ENCODE results near the gene PDPK1.

Gene PDPK1

DNA sequence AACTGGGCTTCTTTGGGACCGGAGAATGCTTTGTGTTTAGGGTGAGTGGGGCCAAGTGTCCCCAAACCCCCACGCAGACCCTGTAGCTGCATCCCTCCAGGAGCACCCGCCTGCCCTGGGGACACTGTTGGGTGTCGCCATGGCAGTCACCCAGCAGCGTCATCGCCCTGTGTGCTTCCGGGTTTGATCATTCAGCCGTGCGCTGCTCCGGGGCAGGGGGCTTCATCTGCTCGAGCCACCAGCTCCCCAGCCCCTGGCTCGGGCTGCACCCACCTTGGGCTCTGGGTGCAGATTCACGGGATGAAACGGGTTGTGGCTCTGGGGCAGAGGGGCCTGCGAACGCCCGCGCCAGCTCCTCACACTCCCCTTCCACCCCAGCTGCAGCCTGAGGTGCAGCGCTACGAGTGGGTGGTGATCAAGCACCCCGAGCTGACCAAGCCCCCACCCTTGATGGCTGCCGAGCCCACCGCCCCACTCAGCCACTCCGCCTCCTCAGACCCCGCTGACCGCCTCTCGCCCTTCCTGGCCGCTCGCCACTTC lies 37.9 kb upstream of the PDPK1 start:
- TF ChIP-seq POLR2A (IDR thresholded peaks at IDR 0.05; ENCODE audit: low read length) (no peak), GATA1 (IDR thresholded peaks at IDR 0.05; ENCODE audit: low read depth, low read length) (no peak)
- no peak for DNase-seq

DNA sequence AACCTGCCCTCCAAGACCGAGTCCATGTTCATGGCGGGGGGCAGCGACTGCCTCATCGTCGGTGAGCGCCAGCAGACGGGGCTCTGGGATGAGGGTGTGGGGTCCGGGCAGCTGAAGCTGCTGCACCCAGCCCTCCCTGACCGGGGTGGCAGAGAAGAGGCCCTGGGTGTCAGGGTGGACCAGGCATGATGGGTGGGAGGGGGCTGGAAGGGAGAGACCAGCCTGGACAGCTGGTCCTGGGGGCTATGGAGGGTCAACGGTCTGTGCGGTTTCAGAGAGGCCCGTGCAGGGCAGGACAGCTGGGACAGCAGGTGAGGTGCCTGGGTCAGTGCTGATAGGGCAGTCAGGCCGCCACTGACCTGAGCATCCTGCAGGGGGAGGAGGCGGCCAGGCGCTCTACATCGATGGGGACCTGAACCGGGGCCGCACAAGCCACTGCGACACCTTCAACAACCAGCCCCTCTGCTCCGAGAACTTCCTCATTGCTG lies 37.3 kb upstream of the PDPK1 start:
- no peak for TF ChIP-seq POLR2A (IDR thresholded peaks at IDR 0.05; ENCODE audit: low read length)
- TF ChIP-seq GATA1 (IDR thresholded peaks at IDR 0.05; ENCODE audit: low read depth, low read length): no peak
- DNase-seq: no peak

DNA sequence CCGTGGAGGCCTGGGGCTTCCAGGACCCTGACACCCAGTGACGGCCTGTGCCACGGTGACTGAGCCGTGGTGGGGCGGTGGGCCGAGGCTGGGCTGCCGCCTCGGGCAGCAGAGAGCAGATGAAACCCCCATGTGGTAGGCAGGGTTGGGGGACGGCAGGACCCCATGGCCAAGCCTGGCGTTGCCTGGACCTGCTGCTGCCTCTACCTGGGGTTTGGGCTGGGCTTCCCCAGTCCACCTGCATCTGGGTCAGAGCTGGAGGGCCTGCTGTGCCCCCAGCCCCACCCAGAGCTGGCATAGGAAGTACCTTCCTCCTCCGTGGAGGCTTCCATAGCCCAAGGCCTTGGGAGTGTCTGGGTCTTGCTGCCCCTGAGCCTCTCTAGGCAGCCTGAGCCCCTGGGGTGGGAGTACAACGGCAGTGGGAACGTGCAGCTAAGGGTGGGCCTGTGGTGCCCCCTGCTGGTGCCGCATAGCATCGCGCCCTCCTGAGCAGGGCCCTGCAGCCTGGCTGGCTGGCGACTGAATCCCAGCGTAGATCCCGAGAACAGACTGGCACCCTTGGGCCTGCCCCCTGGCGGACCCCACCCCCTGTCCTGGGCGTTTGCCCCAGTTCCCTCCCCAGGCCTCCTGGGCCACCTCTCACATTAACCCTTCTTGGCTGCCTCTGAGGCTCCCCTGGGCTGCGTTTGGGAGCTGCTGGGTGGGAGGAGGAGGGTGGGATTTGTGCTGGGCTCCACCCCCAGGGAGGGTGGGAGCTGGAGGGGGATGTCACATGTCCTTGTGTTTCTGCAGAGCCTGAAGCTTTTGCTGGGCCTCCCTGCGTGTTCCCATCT lies 36.7 kb upstream of the PDPK1 start:
- TF ChIP-seq GATA1 (IDR thresholded peaks at IDR 0.05; ENCODE audit: low read depth, low read length) (no peak), POLR2A (IDR thresholded peaks at IDR 0.05; ENCODE audit: low read length) (no peak)

DNA sequence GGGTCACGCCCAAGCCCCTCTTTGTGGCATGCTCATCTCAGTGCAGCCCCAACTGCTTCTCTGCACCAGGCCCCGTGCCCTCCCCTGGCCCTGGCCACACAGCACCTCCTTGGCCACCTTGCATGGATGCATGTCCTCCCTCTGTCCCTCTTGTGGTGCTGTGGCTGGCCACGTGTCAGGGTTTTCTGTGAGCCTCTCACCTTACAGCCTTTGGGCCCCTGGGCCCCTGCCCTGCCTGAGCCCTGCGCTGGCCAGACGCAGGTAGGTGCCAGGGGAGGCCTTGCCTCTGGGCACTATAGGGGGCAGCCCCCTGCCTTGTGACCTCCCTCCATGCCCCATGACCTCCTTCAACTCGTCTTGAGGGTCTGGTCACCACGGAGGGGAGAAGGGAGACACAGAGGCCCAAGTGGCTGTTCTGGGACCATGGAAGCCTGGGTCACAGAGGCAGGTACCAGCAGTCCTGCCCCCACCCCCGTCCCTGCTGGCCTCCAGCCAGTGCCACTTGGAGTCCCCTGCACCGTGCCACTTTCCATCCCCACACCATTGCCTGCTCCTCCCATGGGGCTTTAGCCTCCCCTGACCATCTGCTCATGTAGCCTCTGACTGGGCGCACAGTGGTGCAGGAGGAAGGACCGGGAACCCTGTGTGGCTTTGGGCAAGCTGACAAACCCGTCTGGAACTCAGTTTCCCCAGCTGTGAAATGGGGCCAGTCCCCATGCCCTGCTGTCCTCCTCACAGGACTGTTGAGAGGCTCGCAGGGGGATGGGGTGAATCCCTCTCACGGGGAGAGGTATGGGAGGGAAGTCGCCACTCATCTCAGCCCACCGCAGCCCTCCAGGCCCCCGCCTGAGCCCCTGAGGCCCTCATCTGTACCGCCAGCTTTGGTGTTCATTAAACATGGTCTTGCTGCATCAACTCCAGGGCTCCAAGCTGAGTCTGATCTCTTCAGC lies 35.6 kb upstream of the PDPK1 start:
- no peak for TF ChIP-seq GATA1 (IDR thresholded peaks at IDR 0.05; ENCODE audit: low read depth, low read length)
- no peak for TF ChIP-seq POLR2A (IDR thresholded peaks at IDR 0.05; ENCODE audit: low read length)
- no peak for DNase-seq

More for the DNA sequence above, 36.7 kb upstream of the PDPK1 start:
- peak; percentile 82 to 91 for DNase-seq

GRCh38 chr16:2505695-2506094 lies 32.1 kb upstream of the PDPK1 start:
- no peak for TF ChIP-seq POLR2A (IDR thresholded peaks at IDR 0.05; ENCODE audit: low read length)
- TF ChIP-seq GATA1 (IDR thresholded peaks at IDR 0.05; ENCODE audit: low read depth, low read length): no peak
- DNase-seq: no peak

DNA sequence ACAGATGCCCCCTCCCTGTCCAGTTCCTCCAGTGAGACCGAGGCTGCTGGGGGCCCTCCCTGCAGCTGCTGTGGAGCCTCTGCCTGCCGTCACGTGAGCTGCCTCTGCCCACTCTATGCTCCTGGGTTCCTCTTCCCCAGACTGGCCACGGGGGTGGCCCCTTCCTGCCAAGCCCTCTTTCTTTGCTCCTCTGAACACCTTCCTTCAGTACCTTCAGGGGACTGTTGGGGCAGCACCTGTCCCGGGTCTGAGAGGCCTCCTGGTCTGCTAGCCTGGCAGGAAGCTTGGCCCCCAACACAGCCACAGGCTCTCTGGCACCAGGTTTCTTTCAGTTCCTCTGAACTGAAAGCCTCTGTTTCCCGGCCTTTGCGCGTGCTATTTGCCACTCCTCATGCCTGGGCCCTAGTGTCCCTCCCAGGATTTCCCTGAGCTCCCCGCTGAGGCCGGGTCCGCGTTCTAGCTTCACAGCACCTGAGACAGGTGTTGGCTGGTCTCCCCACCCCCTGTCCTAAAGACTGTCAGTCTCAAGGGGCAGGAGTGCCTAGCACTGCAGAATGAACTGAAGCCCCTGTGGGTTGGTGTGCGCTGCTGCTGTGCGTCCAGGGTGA lies 30.7 kb upstream of the PDPK1 start:
- DNase-seq: no peak
- TF ChIP-seq POLR2A (IDR thresholded peaks at IDR 0.05; ENCODE audit: low read length) (no peak), GATA1 (IDR thresholded peaks at IDR 0.05; ENCODE audit: low read depth, low read length) (no peak)

DNA sequence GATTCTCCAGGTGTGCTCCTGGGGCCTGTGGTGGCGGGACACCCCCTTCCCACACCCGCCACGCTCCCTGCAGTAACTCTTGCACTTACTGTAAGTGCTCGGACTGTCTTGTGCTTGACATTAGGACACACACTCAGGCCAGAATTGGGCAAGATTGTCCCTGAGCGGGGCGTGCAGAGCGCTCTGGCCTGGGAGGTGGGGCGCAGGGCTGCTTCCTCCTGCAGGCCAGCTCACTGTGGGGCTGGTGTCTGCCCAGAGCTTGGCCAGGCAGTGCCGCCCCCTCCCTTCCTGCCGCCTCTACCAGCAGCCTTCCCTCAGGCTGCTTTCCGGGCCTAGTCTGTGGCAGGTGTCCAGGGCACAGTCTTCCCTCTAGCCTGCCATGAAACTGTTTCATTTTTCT lies 30.2 kb upstream of the PDPK1 start:
- no peak for DNase-seq
- TF ChIP-seq POLR2A (IDR thresholded peaks at IDR 0.05; ENCODE audit: low read length): no peak

- DNase-seq: no peak
- TF ChIP-seq POLR2A (IDR thresholded peaks at IDR 0.05; ENCODE audit: low read length) (no peak), GATA1 (IDR thresholded peaks at IDR 0.05; ENCODE audit: low read depth, low read length) (no peak)
These were observed 29.0 kb upstream of the PDPK1 start for GRCh38 chr16:2508722-2509400.

DNA sequence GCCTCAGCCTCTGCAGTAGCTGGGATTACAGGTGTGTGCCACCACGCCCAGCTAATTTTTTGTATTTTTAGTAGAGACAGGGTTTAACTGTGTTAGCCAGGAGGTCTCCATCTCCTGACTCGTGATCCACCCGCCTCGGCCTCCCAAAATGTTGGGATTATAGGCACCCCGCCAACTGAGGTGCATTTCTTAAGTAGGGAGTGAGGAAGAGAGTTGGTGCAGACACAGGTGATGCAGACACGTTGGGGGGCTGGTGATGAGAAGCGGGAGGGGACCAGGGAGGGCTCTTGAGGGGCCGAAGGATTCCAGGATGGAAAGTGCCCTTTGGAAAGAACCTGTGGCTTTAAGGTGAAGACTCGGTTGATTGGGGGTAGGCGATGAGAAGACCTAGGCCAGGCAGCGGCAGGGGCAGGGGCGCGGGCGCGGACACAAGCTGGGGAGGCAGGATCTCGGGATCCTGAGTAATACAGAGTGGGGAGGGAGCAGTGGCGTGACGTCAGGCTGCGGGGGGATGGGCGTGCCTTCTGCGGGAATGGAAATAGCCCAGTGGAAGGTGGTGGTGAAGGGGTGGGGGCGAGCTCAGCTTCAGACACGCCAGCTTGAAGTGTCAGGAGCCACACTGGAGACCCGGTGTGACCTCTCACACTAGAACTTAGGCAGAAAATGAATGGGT lies 26.6 kb upstream of the PDPK1 start:
- peak in 1 of 2 experiments; percentile 49 for DNase-seq
- TF ChIP-seq POLR2A (IDR thresholded peaks at IDR 0.05; ENCODE audit: low read length) (no peak), GATA1 (IDR thresholded peaks at IDR 0.05; ENCODE audit: low read depth, low read length) (no peak)

DNA sequence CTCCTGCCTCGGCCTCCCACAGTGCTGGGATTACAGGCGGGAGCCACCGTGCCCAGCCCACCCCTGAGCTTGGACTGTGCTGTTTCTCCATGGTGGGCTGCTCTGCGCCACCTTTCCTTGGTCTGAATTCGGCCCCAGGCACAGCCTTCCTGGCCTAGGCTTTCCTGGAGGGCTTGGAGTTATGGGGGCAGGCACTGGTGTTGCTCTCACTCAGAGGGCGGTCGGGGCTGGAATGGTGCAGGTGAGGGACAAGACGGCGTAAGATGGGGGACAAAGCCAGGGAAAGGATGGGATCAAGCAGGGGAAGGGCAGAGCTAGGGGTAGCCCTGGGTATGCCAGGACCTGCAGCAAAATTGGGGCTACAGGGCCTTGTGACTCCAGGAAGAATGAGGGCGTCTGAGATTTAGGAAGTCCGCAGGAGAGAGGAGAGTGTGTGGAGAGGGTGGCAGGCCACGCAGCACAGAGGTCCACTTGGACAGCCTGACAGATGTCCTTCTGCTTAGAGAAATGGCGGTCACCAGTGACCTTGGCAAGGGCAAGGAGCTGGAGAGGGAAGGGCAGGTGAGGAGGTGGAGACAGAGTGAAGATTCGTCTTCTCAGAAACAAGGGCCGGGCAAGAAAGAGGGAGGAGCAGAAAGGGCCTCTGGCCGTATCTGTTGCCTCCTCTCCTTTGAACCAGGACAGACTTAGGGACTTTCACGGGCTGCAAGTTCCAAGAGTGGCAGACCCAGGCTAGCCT lies 25.7 kb upstream of the PDPK1 start:
- DNase-seq: no peak
- TF ChIP-seq POLR2A (IDR thresholded peaks at IDR 0.05; ENCODE audit: low read length) (no peak), GATA1 (IDR thresholded peaks at IDR 0.05; ENCODE audit: low read depth, low read length) (no peak)

- TF ChIP-seq GATA1 (IDR thresholded peaks at IDR 0.05; ENCODE audit: low read depth, low read length) (no peak), POLR2A (IDR thresholded peaks at IDR 0.05; ENCODE audit: low read length) (no peak)
- peak in 1 of 2 experiments; percentile 38 for DNase-seq
These were observed 25.0 kb upstream of the PDPK1 start for GRCh38 chr16:2512735-2513404.

Data from erythroblast (primary cell).